Activated CD4-positive, alpha-beta T cell treated with anti-CD3 and anti-CD28 coated beads, Interleukin-2, amount 10 ng/mL, durations not matched to agents 24 days and 14 days (primary cell): Measurements from ENCODE around the gene SLC25A27. TPM values are rescaled to one million over a fixed set of nuclear protein-coding genes. Genes with fewer than 3 reads are reported as not detected.

Experiments
- DNase-seq: peaks from one replicate; pipeline ENCODE4 v3.0.0; 2022
- H3K27ac Mint-ChIP-seq: one replicate; pipeline ENCODE4 v1.8.0; 2022; ENCODE audit warnings: mild to moderate bottlenecking, mixed read lengths
- H3K27me3 Mint-ChIP-seq: one replicate; pipeline ENCODE4 v1.8.0; 2022; ENCODE audit warnings: mixed read lengths
- H3K36me3 Mint-ChIP-seq: one replicate; pipeline ENCODE4 v1.8.0; 2022; ENCODE audit warnings: low read depth, mild to moderate bottlenecking, mixed read lengths
- H3K4me1 Mint-ChIP-seq: one replicate; pipeline ENCODE4 v1.8.0; 2021; ENCODE audit warnings: mixed read lengths
- H3K4me3 Mint-ChIP-seq: one replicate; pipeline ENCODE4 v1.8.0; 2022; ENCODE audit warnings: mild to moderate bottlenecking, moderate library complexity, mixed read lengths
- H3K9me3 Mint-ChIP-seq: one replicate; pipeline ENCODE4 v1.8.0; 2021; ENCODE audit warnings: mixed read lengths
- intact Hi-C: fragments of 100-400 bp; cut with micrococcal nuclease; formaldehyde crosslinking; loops from one replicate; pipeline ENCODE4 v1.15.1; 2023
- total RNA-seq: library from RNA; stranded (reverse); gene quantifications from 2 replicates; pipeline ENCODE4 v1.2.3, GENCODE V29; 2022

The SLC25A27 gene
- total RNA-seq, 1 donor from 2014 or later = 0.28 TPM

- H3K27me3 Mint-ChIP-seq = peaks cover 17% of the 10 kb centered on the region
- no peak overlapping the region for H3K27ac Mint-ChIP-seq
- DNase-seq = no peak
- H3K36me3 Mint-ChIP-seq = no peaks in the 10 kb centered on the region
- H3K9me3 Mint-ChIP-seq = no peaks in the 10 kb centered on the region
- no peaks in the 10 kb centered on the region for H3K4me1 Mint-ChIP-seq
- no peak overlapping the region for H3K4me3 Mint-ChIP-seq
- intact Hi-C loops = no loop called here
These were observed 53.7 kb downstream of the SLC25A27 start for GRCh38 chr6:46706464-46706863.

GRCh38 chr6:46711491-46711890 lies 58.7 kb downstream of the SLC25A27 start:
- H3K9me3 Mint-ChIP-seq = no peaks in the 10 kb centered on the region

GRCh38 chr6:46715141-46715540 lies 62.4 kb downstream of the SLC25A27 start:
- Mint-ChIP-seq H3K27me3 (peaks cover 2% of the 10 kb centered on the region), H3K4me3 (no peak overlapping the region), H3K4me1 (peaks cover 2% of the 10 kb centered on the region), H3K36me3 (no peaks in the 10 kb centered on the region), H3K9me3 (no peaks in the 10 kb centered on the region), H3K27ac (no peak overlapping the region)
- DNase-seq = no peak
- intact Hi-C loops = no loop called here

More at GRCh38 chr6:46711491-46711890, 58.7 kb downstream of the SLC25A27 start:
- Mint-ChIP-seq H3K4me3 (no peak overlapping the region), H3K27me3 (peaks cover 6% of the 10 kb centered on the region), H3K4me1 (no peaks in the 10 kb centered on the region), H3K36me3 (no peaks in the 10 kb centered on the region), H3K27ac (no peak overlapping the region)
- no peak for DNase-seq
- intact Hi-C loops = no loop called here

GRCh38 chr6:46719099-46719498 lies 66.3 kb downstream of the SLC25A27 start:
- intact Hi-C loops = no loop called here
- Mint-ChIP-seq H3K36me3 (no peaks in the 10 kb centered on the region), H3K4me1 (peaks cover 2% of the 10 kb centered on the region), H3K4me3 (no peak overlapping the region), H3K9me3 (no peaks in the 10 kb centered on the region), H3K27ac (no peak overlapping the region), H3K27me3 (peaks cover 12% of the 10 kb centered on the region)
- DNase-seq = no peak

- no peak for DNase-seq
- H3K27me3 Mint-ChIP-seq = peaks cover 12% of the 10 kb centered on the region
- H3K4me1 Mint-ChIP-seq = peaks cover 2% of the 10 kb centered on the region
- H3K36me3 Mint-ChIP-seq = no peaks in the 10 kb centered on the region
- H3K9me3 Mint-ChIP-seq = no peaks in the 10 kb centered on the region
- intact Hi-C loops = no loop called here
- H3K27ac Mint-ChIP-seq = no peak overlapping the region
- H3K4me3 Mint-ChIP-seq = no peak overlapping the region
These were observed 67.6 kb downstream of the SLC25A27 start for GRCh38 chr6:46720401-46720800.

Other genes with a start within 250 kb of the SLC25A27 start
- gene RCAN2, start 161.5 kb upstream of the SLC25A27 start, total RNA-seq = 0.07 and 0.21 TPM in 2 replicates
- gene CYP39A1, start 157 bp upstream of the SLC25A27 start, total RNA-seq = not detected in 2 replicates
- not detected in 2 replicates for gene TDRD6, start 34.9 kb downstream of the SLC25A27 start, total RNA-seq
- not detected in 2 replicates for gene PLA2G7, start 82.4 kb downstream of the SLC25A27 start, total RNA-seq
- gene ANKRD66, start 94.0 kb downstream of the SLC25A27 start, total RNA-seq = not detected in 2 replicates
- not detected in 2 replicates for gene MEP1A, start 140.4 kb downstream of the SLC25A27 start, total RNA-seq